GM12878 (cell line): ENCODE measurements around the gene MRPL21. TPM values are rescaled to one million over a fixed set of nuclear protein-coding genes. Genes with fewer than 3 reads are reported as not detected.

Source experiments
- ATAC-seq: fragments of 200-7000 bp; cut with Tn5 transposase; 3 replicates; pipeline ENCODE4 v1.9.1; 2020; ENCODE audit warnings: mild to moderate bottlenecking, moderate library complexity
- BruUV-seq: library from RNA; stranded (reverse); fragments of 400-500 nt; replicated peaks from 2 replicates; lab custom pipeline; 2021; lab: Mats Ljungman, UMichigan
- CTCF ChIA-PET: fragments of 300-600 bp; sonication (Branson Sonifier 250); formaldehyde crosslinking; extraction: SDS; loops from one replicate; lab custom pipeline; 2021; ENCODE audit warnings: inconsistent platforms; lab: Yijun Ruan, JAX
- POLR2A ChIA-PET: fragments of 350-600 bp; formaldehyde crosslinking; extraction: SDS; loops from one replicate; lab custom pipeline; 2021; ENCODE audit warnings: inconsistent platforms; lab: Charles Lee
- RAD21 ChIA-PET: fragments of 300-600 bp; sonication (Branson Sonifier 250); formaldehyde crosslinking; loops from one replicate; lab custom pipeline; 2023; ENCODE audit warnings: antibody characterized with exemption; ENCODE audit not compliant: unreplicated experiment; lab: Charles Lee
- SMC1A ChIA-PET: fragments of 300-600 bp; sonication (Branson Sonifier 250); formaldehyde crosslinking; loops from one replicate; lab custom pipeline; 2023; ENCODE audit not compliant: unreplicated experiment, uncharacterized antibody; lab: Charles Lee
- DNase-seq: peaks from one replicate; pipeline ENCODE4 v3.0.0-alpha.2; 2011; ENCODE audit warnings: low read depth, low spot score
- FAIRE-seq: peaks from 3 replicates; lab custom pipeline; 2011; peaks lifted over from hg19 to GRCh38; lab: Jason Lieb, UNC
- H2AFZ ChIP-seq: 2 replicates; pipeline ENCODE4 v1.6.0; 2011; ENCODE audit warnings: low read depth, low read length, control low read depth; ENCODE audit not compliant: control insufficient read depth
- H3K27ac ChIP-seq: 2 replicates; pipeline ENCODE4 v1.5.1; 2011; ENCODE audit warnings: control low read depth; ENCODE audit not compliant: control insufficient read depth, insufficient read depth
- H3K27me3 ChIP-seq, 2 experiments: replicated peaks in 1 of 2; 2 replicates each; pipeline versions ENCODE4 v1.6.0 to v1.6.1; 2011; ENCODE audit warnings: low read length in 1 of 2; ENCODE audit not compliant: control insufficient read depth in 2 of 2, insufficient read depth in 2 of 2
- H3K36me3 ChIP-seq, 2 experiments: 2 replicates each; pipeline ENCODE4 v1.5.1; 2011; ENCODE audit warnings: low read length in 1 of 2; ENCODE audit not compliant: control insufficient read depth in 2 of 2, insufficient read depth in 2 of 2
- H3K4me1 ChIP-seq: 2 replicates; pipeline ENCODE4 v1.6.1; 2011; ENCODE audit warnings: mild to moderate bottlenecking, low read length, moderate library complexity, mixed read lengths; ENCODE audit not compliant: control insufficient read depth, insufficient read depth
- H3K4me2 ChIP-seq: 2 replicates; pipeline ENCODE4 v1.6.0; 2011; ENCODE audit warnings: control low read depth; ENCODE audit not compliant: control insufficient read depth, insufficient read depth
- H3K4me3 ChIP-seq: fragments of 200-600 bp; sonication (generic); 2 replicates; pipeline ENCODE4 v1.5.1; 2016
- H3K79me2 ChIP-seq: 2 replicates; pipeline ENCODE4 v1.6.0; 2011; ENCODE audit warnings: low read length; ENCODE audit not compliant: control insufficient read depth, insufficient read depth
- H3K9ac ChIP-seq: 2 replicates; pipeline ENCODE4 v1.8.0; 2011; ENCODE audit warnings: low read length, control low read depth, mixed read lengths; ENCODE audit not compliant: control insufficient read depth, insufficient read depth
- H3K9me3 ChIP-seq: replicated peaks from 3 replicates; pipeline ENCODE4 v1.5.1; 2011; ENCODE audit warnings: mild to moderate bottlenecking, low read length; ENCODE audit not compliant: control insufficient read depth, insufficient read depth
- H4K20me1 ChIP-seq: 2 replicates; pipeline ENCODE4 v1.6.0; 2011; ENCODE audit not compliant: control insufficient read depth, insufficient read depth
- CEBPB ChIP-seq, 2 experiments: fragments of 150-350 bp in 1 of 2; IDR thresholded peaks; 2 replicates each; pipeline ENCODE4 v1.6.1; 2012 to 2014; ENCODE audit warnings: low read depth in 2 of 2, low read length in 2 of 2, borderline replicate concordance in 1 of 2, inconsistent platforms in 1 of 2
- WGBS: methylation state at CpG from one replicate; pipeline ENCODE4 v1.1.6; 2016; ENCODE audit warnings: low lambda C conversion rate; ENCODE audit not compliant: insufficient replicate concordance, insufficient coverage; ENCODE audit errors: missing lambda C conversion rate; 5-methylcytosine and 5-hydroxymethylcytosine counted together
- in situ Hi-C: fragments of 300-500 bp; cut with MboI; formaldehyde crosslinking; loops from 9 replicates; pipeline ENCODE4 v1.14.3; 2018; ENCODE audit warnings: mixed read lengths
- intact Hi-C: fragments of 100-400 bp; cut with micrococcal nuclease; formaldehyde crosslinking; loops from one replicate; pipeline ENCODE4 v1.14.2; 2022; ENCODE audit not compliant: unreplicated experiment
- polyA plus RNA-seq, 11 experiments: library from polyadenylated mRNA; depleted of rRNA in 4 of 11; unstranded in 6 of 11; stranded (reverse) in 5 of 11; fragments of >200 nt; fragmentation: Nextera tagmentation in 4 of 11; fragmentation: Illumina TruSeq in 1 of 11; extraction: Ambion mirVana in 4 of 11; extraction: Trizol in 1 of 11; gene quantifications; 1 replicate in 1 of 11; 2 replicates in 10 of 11; pipeline versions ENCODE4 v1.2.1 to v1.2.3, GENCODE V29; 2011 to 2016; ENCODE audit warnings: inconsistent platforms in 2 of 11, missing spikeins in 2 of 11, low read depth in 1 of 11
- total RNA-seq, 4 experiments: library from RNA; depleted of rRNA in 3 of 4; stranded (reverse); fragments of >200 nt in 3 of 4; fragmentation: Illumina TruSeq in 1 of 4; extraction: Trizol in 1 of 4; gene quantifications; 2 replicates each; pipeline versions ENCODE4 v1.2.1 to v1.2.3, GENCODE V29; 2013 to 2021
- TF ChIP-seq, protein P1 (sequence below): IDR thresholded peaks from 2 replicates; pipeline ENCODE4 v1.6.1; 2011; ENCODE audit warnings: borderline replicate concordance, low read depth, mild to moderate bottlenecking, moderate library complexity, mixed read lengths, low read length; ENCODE audit not compliant: insufficient read depth; ENCODE audit errors: extremely low read length
- TF ChIP-seq, protein P2 (sequence below): fragments of 450-650 bp; IDR thresholded peaks from 2 replicates; pipeline ENCODE4 v1.6.1; 2017; ENCODE audit warnings: mild to moderate bottlenecking, low read depth, inconsistent platforms; ENCODE audit not compliant: poor library complexity, severe bottlenecking

MRPL21 gene
- total and polyA plus RNA-seq, 10 of the 15 experiments (the other 5 are each of a cell fraction or from before 2014, with no cell fraction given), result 86.6 to 283 (median 130) TPM

GRCh38 chr11:68911731-68912130, 8.1 kb upstream of the MRPL21 start:
- RAD21 ChIA-PET, result no interaction called here
- Histone ChIP-seq H2AFZ (no peak overlapping the region), H3K4me3 (no peak overlapping the region), H3K4me1 (no peaks in the 10 kb centered on the region), H3K36me3 (peaks cover 4 to 15% of the 10 kb centered on the region in 2 experiments), H3K27me3 (no peaks in the 10 kb centered on the region), H3K79me2 (no peaks in the 10 kb centered on the region; the same call in 1 of the 2 replicates), H3K9me3 (no peaks in the 10 kb centered on the region), H3K27ac (no peak overlapping the region), H4K20me1 (no peaks in the 10 kb centered on the region), H3K9ac (no peak overlapping the region), H3K4me2 (no peak overlapping the region)
- intact Hi-C loops, result no loop called here
- FAIRE-seq (no peak), ATAC-seq (no peak), DNase-seq (no peak)
- in situ Hi-C loops, result no loop called here
- BruUV-seq, result no TSS peak
- TF ChIP-seq, protein P1, sequence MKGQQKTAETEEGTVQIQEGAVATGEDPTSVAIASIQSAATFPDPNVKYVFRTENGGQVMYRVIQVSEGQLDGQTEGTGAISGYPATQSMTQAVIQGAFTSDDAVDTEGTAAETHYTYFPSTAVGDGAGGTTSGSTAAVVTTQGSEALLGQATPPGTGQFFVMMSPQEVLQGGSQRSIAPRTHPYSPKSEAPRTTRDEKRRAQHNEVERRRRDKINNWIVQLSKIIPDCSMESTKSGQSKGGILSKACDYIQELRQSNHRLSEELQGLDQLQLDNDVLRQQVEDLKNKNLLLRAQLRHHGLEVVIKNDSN, result no peak
- no peak for TF ChIP-seq CEBPB (IDR thresholded peaks at IDR 0.05; ENCODE audit: borderline replicate concordance in 1 of 2, low read depth in 2 of 2, low read length in 2 of 2)
- TF ChIP-seq, protein P2, sequence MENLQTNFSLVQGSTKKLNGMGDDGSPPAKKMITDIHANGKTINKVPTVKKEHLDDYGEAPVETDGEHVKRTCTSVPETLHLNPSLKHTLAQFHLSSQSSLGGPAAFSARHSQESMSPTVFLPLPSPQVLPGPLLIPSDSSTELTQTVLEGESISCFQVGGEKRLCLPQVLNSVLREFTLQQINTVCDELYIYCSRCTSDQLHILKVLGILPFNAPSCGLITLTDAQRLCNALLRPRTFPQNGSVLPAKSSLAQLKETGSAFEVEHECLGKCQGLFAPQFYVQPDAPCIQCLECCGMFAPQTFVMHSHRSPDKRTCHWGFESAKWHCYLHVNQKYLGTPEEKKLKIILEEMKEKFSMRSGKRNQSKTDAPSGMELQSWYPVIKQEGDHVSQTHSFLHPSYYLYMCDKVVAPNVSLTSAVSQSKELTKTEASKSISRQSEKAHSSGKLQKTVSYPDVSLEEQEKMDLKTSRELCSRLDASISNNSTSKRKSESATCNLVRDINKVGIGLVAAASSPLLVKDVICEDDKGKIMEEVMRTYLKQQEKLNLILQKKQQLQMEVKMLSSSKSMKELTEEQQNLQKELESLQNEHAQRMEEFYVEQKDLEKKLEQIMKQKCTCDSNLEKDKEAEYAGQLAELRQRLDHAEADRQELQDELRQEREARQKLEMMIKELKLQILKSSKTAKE, result no peak
- SMC1A ChIA-PET, result no interaction called here
- 98% methylated on average over 16 of the region's 16 CpGs for WGBS
- POLR2A ChIA-PET, result no interaction called here
- CTCF ChIA-PET, result no interaction called here
